ELF-1 (cell line): ENCODE measurements around the gene PISD.

Experiments
- DNase-seq: peaks from one replicate; pipeline ENCODE4 v3.0.0-alpha.2; 2016; ENCODE audit warnings: low read depth, low spot score

The PISD gene

GRCh38 chr22:31652911-31653684 is 8.9 kb downstream of the PISD start:
- DNase-seq: no peak

GRCh38 chr22:31652088-31652487 is 9.9 kb downstream of the PISD start:
- no peak for DNase-seq

- DNase-seq: no peak
These were observed 10.4 kb downstream of the PISD start for GRCh38 chr22:31651664-31652063.

GRCh38 chr22:31650391-31650790 is 11.6 kb downstream of the PISD start:
- DNase-seq: no peak

- DNase-seq: no peak
These were observed 14.3 kb downstream of the PISD start for GRCh38 chr22:31647523-31648320.

- DNase-seq: no peak
These were observed 14.9 kb downstream of the PISD start for GRCh38 chr22:31647066-31647465.

- no peak for DNase-seq
These were observed 15.6 kb downstream of the PISD start for GRCh38 chr22:31646186-31647019.

GRCh38 chr22:31639436-31640039 is 22.5 kb downstream of the PISD start:
- DNase-seq: no peak

- no peak for DNase-seq
These were observed 24.0 kb downstream of the PISD start for GRCh38 chr22:31637891-31638618.

GRCh38 chr22:31637447-31637890 is 24.5 kb downstream of the PISD start:
- DNase-seq: no peak

GRCh38 chr22:31635638-31636306 is 26.2 kb downstream of the PISD start:
- DNase-seq: no peak

GRCh38 chr22:31631436-31631835 is 30.6 kb downstream of the PISD start:
- DNase-seq: no peak

GRCh38 chr22:31630331-31631329 is 31.4 kb downstream of the PISD start:
- peak; percentile 76 for DNase-seq

- peak; percentile 39 for DNase-seq
These were observed 32.3 kb downstream of the PISD start for GRCh38 chr22:31629741-31630184.

GRCh38 chr22:31628969-31629708 is 32.9 kb downstream of the PISD start:
- DNase-seq: no peak

- DNase-seq: no peak
These were observed 33.7 kb downstream of the PISD start for GRCh38 chr22:31628362-31628761.

GRCh38 chr22:31627223-31627731 is 34.7 kb downstream of the PISD start:
- no peak for DNase-seq
